GM19452 (cell line): Measurements from ENCODE around the gene XRCC1.

ENCODE experiments used
- ATAC-seq: cut with Tn5 transposase; IDR thresholded peaks from one replicate; pipeline ENCODE4 v1.9.1; 2021; ENCODE audit not compliant: unreplicated experiment

The XRCC1 gene, protein sequence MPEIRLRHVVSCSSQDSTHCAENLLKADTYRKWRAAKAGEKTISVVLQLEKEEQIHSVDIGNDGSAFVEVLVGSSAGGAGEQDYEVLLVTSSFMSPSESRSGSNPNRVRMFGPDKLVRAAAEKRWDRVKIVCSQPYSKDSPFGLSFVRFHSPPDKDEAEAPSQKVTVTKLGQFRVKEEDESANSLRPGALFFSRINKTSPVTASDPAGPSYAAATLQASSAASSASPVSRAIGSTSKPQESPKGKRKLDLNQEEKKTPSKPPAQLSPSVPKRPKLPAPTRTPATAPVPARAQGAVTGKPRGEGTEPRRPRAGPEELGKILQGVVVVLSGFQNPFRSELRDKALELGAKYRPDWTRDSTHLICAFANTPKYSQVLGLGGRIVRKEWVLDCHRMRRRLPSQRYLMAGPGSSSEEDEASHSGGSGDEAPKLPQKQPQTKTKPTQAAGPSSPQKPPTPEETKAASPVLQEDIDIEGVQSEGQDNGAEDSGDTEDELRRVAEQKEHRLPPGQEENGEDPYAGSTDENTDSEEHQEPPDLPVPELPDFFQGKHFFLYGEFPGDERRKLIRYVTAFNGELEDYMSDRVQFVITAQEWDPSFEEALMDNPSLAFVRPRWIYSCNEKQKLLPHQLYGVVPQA

DNA sequence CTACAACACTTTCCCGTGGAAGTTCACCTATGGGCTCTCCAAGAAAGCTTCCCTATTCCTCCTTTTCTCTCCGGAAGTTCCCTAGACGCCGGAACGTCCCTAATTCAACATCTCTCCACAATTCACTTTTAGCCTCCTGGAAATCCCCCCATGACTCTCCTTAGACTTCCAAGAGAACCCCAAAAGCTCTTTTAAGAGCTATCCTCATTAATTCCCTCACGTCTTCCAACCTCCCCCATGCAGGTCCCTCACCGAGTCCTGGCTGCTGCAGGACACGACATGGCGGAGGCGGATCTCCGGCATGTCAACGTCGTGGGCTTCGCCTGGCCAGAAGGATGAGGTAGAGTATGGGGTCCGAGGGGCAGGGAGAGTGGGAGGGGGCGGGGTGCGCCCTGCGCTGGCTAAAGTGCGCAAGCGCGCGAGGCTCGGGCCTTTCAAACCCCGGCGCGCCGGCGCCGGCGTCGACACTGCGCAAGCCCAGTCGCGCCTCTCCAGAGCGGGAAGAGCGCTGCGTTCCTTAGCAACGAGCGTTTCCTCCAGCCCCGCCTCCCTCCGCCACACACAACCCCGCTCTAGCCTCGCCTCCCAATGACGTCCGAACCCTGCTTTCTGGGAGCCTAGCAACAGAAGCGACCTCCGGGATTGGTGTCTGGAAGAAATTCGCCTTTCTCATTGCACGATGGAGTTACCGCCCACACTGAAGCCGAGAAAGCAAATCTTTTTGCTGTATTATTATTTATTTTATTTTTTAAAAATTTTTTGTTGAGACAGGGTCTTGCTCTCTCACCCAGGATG is at the start of gene XRCC1, which contains the start of gene PINLYP:
TSS of gene XRCC1 (minus strand) at position 372 of the 795 bp plus-strand sequence. CDS start at position 303, 69 bp downstream.
TSS of gene PINLYP (plus strand) at position 646 of the 795 bp plus-strand sequence. CDS start 1,391 bp downstream, outside the sequence.
- ATAC-seq, result peak; percentile 96

GRCh38 chr19:43624933-43625332 is 49.6 kb upstream of the XRCC1 start:
- no peak for ATAC-seq

DNA sequence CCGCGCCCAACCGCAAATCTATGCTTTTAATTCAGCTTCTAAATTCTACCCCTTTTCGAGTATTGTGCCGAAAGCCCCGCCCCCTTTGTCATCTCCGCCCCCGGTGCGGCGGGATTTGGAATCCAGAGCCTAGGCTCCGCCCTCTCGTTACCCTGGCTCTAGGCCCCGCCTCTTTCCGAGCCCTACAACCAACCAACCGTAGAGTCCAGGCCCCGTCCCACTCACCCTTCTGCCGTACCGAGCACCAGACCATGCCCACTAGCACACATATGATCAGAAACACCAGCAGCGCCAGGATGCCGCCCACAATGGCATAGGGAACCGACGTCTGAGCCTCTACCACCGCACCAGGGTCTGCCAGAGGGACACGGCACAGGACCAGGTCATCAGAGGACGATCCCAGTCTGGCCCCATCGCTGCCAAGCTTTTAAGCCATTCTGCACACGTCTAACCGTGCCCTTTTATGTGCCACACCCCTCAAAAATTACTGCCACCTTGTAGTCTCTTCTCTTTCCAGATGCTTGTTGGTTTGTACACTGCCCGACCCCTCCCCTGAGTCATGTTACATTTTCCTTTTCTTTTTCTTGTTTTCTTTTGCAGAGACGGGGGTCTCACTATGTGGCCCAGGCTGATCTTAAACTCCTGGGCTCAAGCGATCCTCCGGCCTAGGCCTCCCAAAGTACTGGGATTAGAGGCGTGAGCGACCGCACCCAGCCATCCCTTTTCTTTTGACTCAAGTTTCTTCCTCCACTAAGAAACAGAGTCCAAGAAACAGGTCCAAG is 48.8 kb upstream of the XRCC1 start:
- ATAC-seq, result no peak

DNA sequence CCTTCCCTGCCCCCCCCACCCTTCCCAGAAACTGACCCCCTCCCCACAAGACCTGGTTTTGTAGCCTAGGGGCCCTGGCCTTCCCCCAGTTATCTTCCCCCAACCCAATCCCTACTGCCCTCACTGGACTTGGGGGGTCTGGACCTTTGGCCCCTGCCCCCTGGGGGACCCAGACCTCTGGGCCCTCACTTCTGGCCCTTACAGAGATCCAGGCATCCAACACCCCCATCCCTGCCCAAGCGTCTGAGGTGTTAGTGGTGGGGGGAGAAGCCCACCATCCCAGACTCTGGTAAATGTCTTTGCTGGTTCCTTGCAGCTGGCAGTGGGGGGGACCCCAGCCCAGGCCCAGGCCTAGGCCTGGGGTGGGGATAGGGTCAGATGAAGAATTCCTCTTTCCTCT is 47.6 kb upstream of the XRCC1 start:
- no peak for ATAC-seq

- no peak for ATAC-seq
These were observed 46.7 kb upstream of the XRCC1 start for GRCh38 chr19:43622070-43622469.

DNA sequence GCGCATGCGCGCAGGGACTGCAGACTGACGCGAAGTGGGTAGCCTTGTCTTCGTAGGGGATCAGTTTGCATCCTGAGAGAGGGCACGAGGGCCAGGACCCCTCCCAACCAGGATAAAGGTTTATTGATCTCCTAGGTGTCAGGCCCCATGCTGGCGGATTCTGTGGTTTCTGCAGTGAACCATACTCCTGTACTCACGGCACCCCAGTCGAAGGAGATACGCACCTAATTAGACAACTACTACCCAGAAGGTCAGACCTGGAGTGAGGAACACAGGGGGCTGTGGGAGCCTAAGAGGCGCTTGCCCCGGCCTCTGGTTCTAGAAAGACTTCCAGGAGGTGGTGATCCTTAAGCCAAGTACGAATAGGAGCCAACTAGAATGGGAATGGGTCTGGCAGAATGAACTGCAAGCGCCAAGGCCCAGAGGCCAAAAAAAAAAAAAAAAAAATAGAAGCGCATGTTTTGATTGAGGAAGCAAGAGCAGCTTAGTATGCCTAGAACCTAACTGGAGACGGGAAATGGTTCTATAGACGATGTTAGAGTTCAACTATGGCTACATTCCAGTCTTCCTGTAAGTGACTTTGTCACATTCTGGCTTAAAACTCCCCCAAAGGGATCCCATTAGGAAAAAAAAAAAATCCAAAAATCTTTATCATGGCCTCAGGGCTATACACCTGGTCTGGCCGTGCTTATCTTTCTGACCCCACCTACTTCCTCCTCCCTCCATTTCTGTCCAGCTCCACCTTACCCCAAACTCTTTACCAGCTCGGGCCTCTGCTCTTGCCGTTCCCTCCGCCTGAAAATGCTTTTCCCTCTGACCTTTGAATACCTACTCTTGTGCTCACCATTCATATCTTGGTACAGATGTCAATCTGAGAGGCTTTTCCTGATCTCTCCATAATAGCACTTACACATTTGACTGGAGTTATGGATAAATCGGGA is 45.0 kb upstream of the XRCC1 start:
- ATAC-seq, result no peak

- peak; percentile 85 for ATAC-seq
These were observed 44.1 kb upstream of the XRCC1 start, which contains the start of gene ZNF428 for GRCh38 chr19:43619262-43620060. ZNF428 (minus strand) TSS chr19:43619629; CDS start chr19:43614304, 5,325 bp downstream.

- ATAC-seq, result peak; percentile 27
These were observed 43.6 kb upstream of the XRCC1 start for GRCh38 chr19:43618921-43619261.

DNA sequence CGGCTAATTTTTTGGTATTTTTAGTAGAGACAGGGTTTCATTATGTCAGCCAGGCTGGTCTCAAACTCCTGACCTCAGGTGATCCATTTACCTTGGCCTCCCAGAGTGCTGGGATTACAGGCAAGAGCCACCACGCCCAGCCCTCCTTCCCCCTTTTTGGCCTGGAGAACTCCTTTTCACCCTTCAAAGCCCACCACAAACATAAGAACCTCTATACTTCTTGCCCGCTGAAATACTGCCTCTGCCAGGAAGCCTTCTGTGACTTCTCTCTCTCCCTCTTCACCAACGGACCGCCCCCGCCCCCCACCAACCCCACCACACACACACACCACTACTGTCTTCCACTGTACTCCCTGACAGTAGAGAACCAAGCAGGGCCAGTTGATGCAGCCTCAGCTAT is 41.6 kb upstream of the XRCC1 start:
- no peak for ATAC-seq

DNA sequence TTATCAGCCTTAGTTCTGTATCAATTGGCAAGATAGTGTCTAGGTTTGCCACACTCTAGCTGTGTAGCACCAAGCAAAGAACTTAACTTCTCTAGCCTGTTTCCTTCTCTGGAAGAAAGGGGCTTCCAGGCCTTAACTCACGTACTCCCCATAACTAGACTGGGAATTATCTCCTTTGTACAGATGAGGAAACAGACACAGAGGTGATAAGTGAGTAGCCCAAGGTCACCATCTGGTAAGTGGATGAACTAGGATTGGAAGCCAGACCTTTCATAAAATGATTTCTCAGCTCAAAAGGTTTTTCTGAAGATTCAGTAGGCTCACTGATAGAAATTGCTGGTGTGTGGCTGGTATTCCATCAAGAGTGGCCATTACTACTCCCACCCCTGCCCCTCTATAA is 41.0 kb upstream of the XRCC1 start:
- no peak for ATAC-seq

GRCh38 chr19:43612374-43612773 is 37.0 kb upstream of the XRCC1 start:
- no peak for ATAC-seq

DNA sequence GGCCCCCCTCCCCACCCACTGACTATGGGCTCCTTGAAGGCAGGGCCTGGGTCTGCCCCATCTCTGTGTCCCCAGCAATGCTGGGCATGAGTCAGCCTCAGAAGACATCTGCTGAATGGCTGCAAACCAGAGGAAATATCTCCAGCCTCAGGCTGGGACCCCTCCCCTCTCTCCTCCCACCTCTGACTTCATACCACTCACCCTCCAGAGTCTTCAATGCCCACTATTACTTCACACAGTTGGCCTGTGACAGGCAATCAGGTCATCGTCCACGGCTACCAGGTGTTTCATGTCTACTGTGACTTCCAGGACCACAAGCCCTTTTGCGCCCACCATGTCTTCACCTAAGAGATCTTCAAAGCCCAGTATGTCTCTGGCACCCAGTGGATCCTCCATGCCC is 36.5 kb upstream of the XRCC1 start, which contains the start of gene SRRM5:
TSS of gene SRRM5 (plus strand) at position 301 of the 400 bp plus-strand sequence. CDS start at position 335, 34 bp downstream.
- no peak for ATAC-seq

GRCh38 chr19:43610493-43610892 is 35.2 kb upstream of the XRCC1 start:
- ATAC-seq, result no peak

DNA sequence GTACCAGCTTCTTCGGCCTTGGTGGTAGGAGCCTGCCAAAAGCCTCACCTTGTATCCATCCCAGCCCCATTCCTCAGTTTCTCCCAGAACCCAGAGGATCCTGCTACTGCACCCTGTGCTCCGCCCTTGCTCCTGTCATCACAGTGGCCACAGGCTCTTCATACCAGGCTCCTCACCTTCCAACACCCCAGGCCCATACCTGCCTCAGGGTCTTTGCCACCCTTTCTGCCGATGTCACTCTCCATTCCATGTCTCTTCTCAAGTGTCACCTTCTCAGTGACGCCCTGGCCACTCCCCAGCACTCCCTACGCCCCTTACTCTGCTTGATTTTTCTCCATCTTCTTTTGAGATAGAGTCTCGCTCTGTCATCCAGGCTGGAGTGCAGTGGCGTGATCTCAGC is 34.5 kb upstream of the XRCC1 start:
- no peak for ATAC-seq

GRCh38 chr19:43607238-43608205 is 32.2 kb upstream of the XRCC1 start:
- ATAC-seq, result no peak

- no peak for ATAC-seq
These were observed 31.4 kb upstream of the XRCC1 start for GRCh38 chr19:43606569-43607229.
